HL-60 (cell line): ENCODE results near the gene PLPP2.

Experiments
- CTCF ChIP-seq: IDR thresholded peaks from one replicate; pipeline ENCODE4 v1.5.1; 2011; ENCODE audit warnings: low read length, control low read depth, inconsistent platforms; ENCODE audit not compliant: insufficient read depth
- POLR2AphosphoS5 ChIP-seq: IDR thresholded peaks from 2 replicates; pipeline ENCODE4 v1.6.1; 2012; ENCODE audit warnings: low read depth
- REST ChIP-seq: IDR thresholded peaks from 2 replicates; pipeline ENCODE4 v1.6.1; 2012; ENCODE audit warnings: low read depth; ENCODE audit not compliant: insufficient replicate concordance

- TF ChIP-seq CTCF = no peak
- TF ChIP-seq REST = no peak
- no peak for TF ChIP-seq POLR2AphosphoS5
These were observed 39.3 kb upstream of the PLPP2 start for GRCh38 chr19:330503-330902.
